CD8-positive, alpha-beta memory T cell (primary cell): Measurements from ENCODE around the gene SETD2. TPM values are rescaled to one million over a fixed set of nuclear protein-coding genes. Genes with fewer than 3 reads are reported as not detected.
A peak's percentile ranks its signal among the peaks of the same experiment; 100 is the strongest.
"Not testable (repeated sequence)": the region's sequence is repeated elsewhere in the genome, so short reads cannot be mapped to it uniquely, and the experiment has no call there.

Experiments
- CTCF ChIA-PET: fragments of 350-600 bp; sonication (Branson Sonifier 250); formaldehyde crosslinking; loops from one replicate; lab custom pipeline; 2021; ENCODE audit warnings: antibody characterized with exemption; lab: Charles Lee
- POLR2A ChIA-PET: fragments of 350-600 bp; sonication (Branson Sonifier 250); formaldehyde crosslinking; loops from one replicate; lab custom pipeline; 2021; ENCODE audit warnings: antibody characterized with exemption; lab: Charles Lee
- DNase-seq, 5 donors: peaks; one replicate each; pipeline versions ENCODE4 v3.0.0 to v3.0.0-alpha.2; 2020 to 2022; ENCODE audit warnings: mixed read lengths in 1 of 5
- H3K27ac ChIP-seq: one replicate; pipeline ENCODE4 v1.7.0; 2013; ENCODE audit warnings: low read depth, mild to moderate bottlenecking, low read length, moderate library complexity
- H3K27me3 ChIP-seq: 2 replicates; pipeline ENCODE4 v1.7.0; 2013; ENCODE audit warnings: low read length, mild to moderate bottlenecking; ENCODE audit not compliant: insufficient read depth, poor library complexity, severe bottlenecking
- H3K36me3 ChIP-seq: 2 replicates; pipeline ENCODE4 v1.7.0; 2013; ENCODE audit warnings: mild to moderate bottlenecking, low read length, moderate library complexity; ENCODE audit not compliant: insufficient read depth
- H3K4me1 ChIP-seq: 2 replicates; pipeline ENCODE4 v1.7.0; 2013; ENCODE audit warnings: mild to moderate bottlenecking, low read length, moderate library complexity; ENCODE audit not compliant: insufficient read depth
- H3K4me3 ChIP-seq: 2 replicates; pipeline ENCODE4 v1.7.0; 2013; ENCODE audit warnings: mild to moderate bottlenecking, low read length
- H3K9me3 ChIP-seq: 2 replicates; pipeline ENCODE4 v1.7.0; 2013; ENCODE audit warnings: mild to moderate bottlenecking, low read length
- H3K27ac Mint-ChIP-seq, 8 donors: one replicate each; pipeline ENCODE4 v1.8.0; 2020 to 2021; ENCODE audit warnings: mixed read lengths in 8 of 8, mild to moderate bottlenecking in 6 of 8, inconsistent platforms in 3 of 8, moderate library complexity in 3 of 8
- H3K27me3 Mint-ChIP-seq, 2 donors: one replicate each; pipeline ENCODE4 v1.8.0; 2020 to 2021; ENCODE audit warnings: mixed read lengths in 2 of 2, mild to moderate bottlenecking in 1 of 2, moderate library complexity in 1 of 2
- H3K36me3 Mint-ChIP-seq, 3 donors: one replicate each; pipeline ENCODE4 v1.8.0; 2020 to 2021; ENCODE audit warnings: mixed read lengths in 3 of 3, inconsistent platforms in 1 of 3, mild to moderate bottlenecking in 1 of 3
- H3K4me1 Mint-ChIP-seq, 3 donors: one replicate each; pipeline ENCODE4 v1.8.0; 2020 to 2021; ENCODE audit warnings: mixed read lengths in 3 of 3, inconsistent platforms in 1 of 3, mild to moderate bottlenecking in 1 of 3
- H3K4me3 Mint-ChIP-seq, 7 donors: one replicate each; pipeline ENCODE4 v1.8.0; 2020 to 2021; ENCODE audit warnings: mixed read lengths in 7 of 7, mild to moderate bottlenecking in 6 of 7, moderate library complexity in 4 of 7, inconsistent platforms in 2 of 7
- H3K9me3 Mint-ChIP-seq, 5 donors: one replicate each; pipeline ENCODE4 v1.8.0; 2020 to 2022; ENCODE audit warnings: mixed read lengths in 5 of 5, mild to moderate bottlenecking in 3 of 5, moderate library complexity in 2 of 5, inconsistent platforms in 1 of 5
- polyA plus RNA-seq: library from polyadenylated mRNA; unstranded; fragments of 300-500 nt; fragmentation: Illumina TruSeq; gene quantifications from one replicate; pipeline ENCODE4 v1.2.3, GENCODE V29; 2021
- total RNA-seq, 2 experiments: library from RNA; stranded (reverse); gene quantifications; one replicate each; pipeline ENCODE4 v1.2.3, GENCODE V29; 2021

SETD2 gene
- total and polyA plus RNA-seq, 3 experiments from 2014 or later, result 30.2 to 32.8 (median 32.4) TPM

DNA sequence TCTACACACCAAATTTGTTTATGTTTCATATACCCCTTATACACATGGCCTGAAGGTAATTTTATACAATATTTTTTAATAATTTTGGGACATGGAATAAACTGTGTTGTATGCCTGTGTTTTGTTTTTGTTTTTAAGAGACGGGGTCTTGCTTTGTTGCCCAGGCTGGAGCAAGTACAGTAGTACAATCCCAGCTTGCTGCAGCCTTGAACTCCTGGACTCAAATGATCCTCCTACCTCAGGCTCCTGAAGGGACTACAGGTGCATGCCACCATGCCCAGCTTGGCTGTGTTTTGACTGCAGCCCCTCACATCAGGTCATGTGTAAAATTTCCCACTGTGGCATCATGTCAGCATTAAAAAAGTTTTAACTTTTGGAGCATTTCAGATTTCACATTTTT lies 18.6 kb downstream of the SETD2 start:
- no peak overlapping the region for H3K4me3 ChIP-seq
- no peak for DNase-seq
- H3K4me1 ChIP-seq, result peaks cover 41% of the 10 kb centered on the region
- H3K27ac ChIP-seq, result no peak overlapping the region
- H3K27me3 ChIP-seq, result no peaks in the 10 kb centered on the region
- H3K36me3 ChIP-seq, result no peaks in the 10 kb centered on the region
- ChIA-PET CTCF (interaction anchor here (0.8 kb wide), 1 partner anchor 18 kb away, joined by 3 read pairs; the partner anchor contains the start of gene SETD2), POLR2A (no interaction called here)
- H3K4me1 Mint-ChIP-seq, result peaks cover 59 to 75% (median 67%) of the 10 kb centered on the region in 3 donors
- peak overlapping the region in 1 of 8 donors; percentile 89 for H3K27ac Mint-ChIP-seq
- peaks cover 0 to 8% (median 0%) of the 10 kb centered on the region in 3 donors for H3K36me3 Mint-ChIP-seq
- H3K9me3 Mint-ChIP-seq, result no peaks in the 10 kb centered on the region
- peaks cover 0 to 2% of the 10 kb centered on the region in 2 donors for H3K27me3 Mint-ChIP-seq
- no peaks in the 10 kb centered on the region for H3K9me3 ChIP-seq
- peak overlapping the region in 3 of 7 donors; percentile 16 to 28 (median 20) for H3K4me3 Mint-ChIP-seq

DNA sequence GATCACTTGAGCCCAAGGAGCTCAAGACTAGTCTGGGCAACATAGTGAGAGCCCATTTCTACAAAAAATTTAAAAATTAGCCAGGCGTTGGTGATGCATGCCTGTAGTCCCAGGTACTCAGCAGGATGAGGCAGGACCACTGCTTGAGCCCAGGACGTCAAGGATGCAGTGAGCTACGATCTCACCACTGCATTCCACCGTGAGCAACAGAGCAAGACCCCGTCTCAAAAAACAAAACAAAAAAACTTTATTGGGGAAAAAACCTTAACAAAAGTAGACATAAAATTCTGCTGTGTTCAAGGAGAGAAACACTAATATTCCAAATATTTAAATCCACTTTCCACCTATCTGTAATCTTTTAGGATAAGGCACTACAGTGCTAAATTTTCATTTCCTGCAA lies 20.8 kb downstream of the SETD2 start:
- no peaks in the 10 kb centered on the region for H3K9me3 ChIP-seq
- Mint-ChIP-seq H3K27me3 (peaks cover 0 to 2% of the 10 kb centered on the region in 2 donors), H3K4me1 (peaks cover 56 to 75% (median 65%) of the 10 kb centered on the region in 3 donors), H3K36me3 (peaks cover 0 to 8% (median 0%) of the 10 kb centered on the region in 3 donors), H3K27ac (peak overlapping the region in 1 of 8 donors; percentile 40), H3K4me3 (peak overlapping the region in 3 of 7 donors; percentile 20 to 54 (median 29)), H3K9me3 (no peaks in the 10 kb centered on the region)
- no peak overlapping the region for H3K27ac ChIP-seq
- no peak for DNase-seq
- no peak overlapping the region for H3K4me3 ChIP-seq
- ChIA-PET CTCF (no interaction called here), POLR2A (no interaction called here)
- H3K36me3 ChIP-seq, result no peaks in the 10 kb centered on the region
- peaks cover 29% of the 10 kb centered on the region for H3K4me1 ChIP-seq
- no peaks in the 10 kb centered on the region for H3K27me3 ChIP-seq

- H3K36me3 ChIP-seq, H3K36me3 Mint-ChIP-seq, H3K27me3 ChIP-seq, POLR2A ChIA-PET, H3K27me3 Mint-ChIP-seq, H3K9me3 ChIP-seq, H3K27ac Mint-ChIP-seq, H3K9me3 Mint-ChIP-seq, H3K27ac ChIP-seq, DNase-seq, H3K4me3 ChIP-seq: not testable (repeated sequence)
- peaks cover 29% of the 10 kb centered on the region for H3K4me1 ChIP-seq
- H3K4me3 Mint-ChIP-seq, result peak overlapping the region in 1 of 7 donors; percentile 51
- CTCF ChIA-PET, result interaction anchor here (0.9 kb wide), 1 partner anchor 27 kb away, joined by 3 read pairs; no protein-coding TSS in a partner anchor
- H3K4me1 Mint-ChIP-seq, result peaks cover 53 to 71% (median 64%) of the 10 kb centered on the region in 3 donors
These were observed 21.4 kb downstream of the SETD2 start for GRCh38 chr3:47142536-47142935.

DNA sequence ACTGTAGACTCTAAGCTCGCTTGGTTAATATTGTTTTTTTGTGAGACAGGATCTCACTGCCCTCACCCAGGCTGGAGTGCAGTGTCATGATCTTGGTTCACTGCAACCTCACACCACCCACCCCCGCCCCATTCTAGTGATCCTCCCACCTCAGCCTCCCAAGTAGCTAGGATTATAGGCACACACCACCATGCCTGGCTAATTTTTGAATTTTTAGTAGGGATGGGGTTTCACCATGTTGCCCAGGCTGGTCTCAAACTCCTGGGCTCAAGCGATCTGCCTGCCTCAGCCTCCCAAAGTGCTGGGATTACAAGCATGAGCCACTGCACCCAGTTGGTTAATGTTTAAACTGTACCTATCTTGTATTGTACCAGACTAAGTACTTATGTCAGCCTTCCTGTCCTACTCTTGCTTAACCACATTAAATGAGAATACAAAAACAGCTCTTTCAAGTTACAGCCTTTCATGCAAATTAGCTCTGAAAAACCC lies 22.9 kb downstream of the SETD2 start:
- H3K27ac ChIP-seq, H3K9me3 Mint-ChIP-seq, H3K36me3 ChIP-seq, H3K9me3 ChIP-seq, H3K27me3 Mint-ChIP-seq, H3K36me3 Mint-ChIP-seq, H3K27me3 ChIP-seq, H3K4me3 ChIP-seq: not testable (repeated sequence)
- POLR2A ChIA-PET, result interaction anchor here (1.5 kb wide), 1 partner anchor 23 kb away, joined by 10 read pairs; the partner anchor contains the start of gene SETD2
- H3K4me1 ChIP-seq, result peaks cover 34% of the 10 kb centered on the region
- peak in 2 of 5 donors; percentile 19 to 34 for DNase-seq
- CTCF ChIA-PET, result interaction anchor here (1.3 kb wide), 1 partner anchor 23 kb away, joined by 3 read pairs; the partner anchor contains the start of gene SETD2
- H3K27ac Mint-ChIP-seq, result peak overlapping the region in 7 of 8 donors; percentile 1 to 91 (median 49)
- H3K4me3 Mint-ChIP-seq, result peak overlapping the region in 6 of 7 donors; percentile 12 to 62 (median 34)
- peaks cover 56 to 75% (median 73%) of the 10 kb centered on the region in 3 donors for H3K4me1 Mint-ChIP-seq

DNA sequence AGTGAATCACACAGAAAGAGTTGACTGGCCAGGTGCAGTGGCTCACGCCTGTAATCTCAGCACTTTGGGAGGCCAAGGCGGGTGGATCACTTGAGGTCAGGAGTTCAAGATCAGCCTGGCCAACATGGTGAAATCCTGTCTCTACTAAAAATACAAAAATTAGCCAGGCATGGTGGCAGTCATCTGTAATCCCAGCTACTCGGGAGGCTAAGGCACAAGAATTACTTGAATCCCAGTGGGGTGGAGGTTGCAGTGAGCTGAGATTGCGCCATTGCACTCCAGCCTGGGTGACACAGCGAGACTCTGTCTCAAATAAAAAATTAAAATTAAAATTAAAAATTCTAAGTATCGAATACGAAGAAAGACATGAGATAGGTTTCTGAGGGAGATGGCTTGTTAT lies 23.4 kb downstream of the SETD2 start:
- H3K9me3 Mint-ChIP-seq, H3K27ac Mint-ChIP-seq, H3K27me3 ChIP-seq, H3K4me3 ChIP-seq, H3K27ac ChIP-seq, H3K36me3 Mint-ChIP-seq, H3K27me3 Mint-ChIP-seq, H3K36me3 ChIP-seq, H3K9me3 ChIP-seq, DNase-seq, CTCF ChIA-PET: not testable (repeated sequence)
- H3K4me1 ChIP-seq, result peaks cover 39% of the 10 kb centered on the region
- H3K4me1 Mint-ChIP-seq, result peaks cover 57 to 75% (median 73%) of the 10 kb centered on the region in 3 donors
- POLR2A ChIA-PET, result interaction anchor here (1.5 kb wide), 1 partner anchor 24 kb away, joined by 10 read pairs; the partner anchor contains the start of gene SETD2
- peak overlapping the region in 1 of 7 donors; percentile 8 for H3K4me3 Mint-ChIP-seq

DNA sequence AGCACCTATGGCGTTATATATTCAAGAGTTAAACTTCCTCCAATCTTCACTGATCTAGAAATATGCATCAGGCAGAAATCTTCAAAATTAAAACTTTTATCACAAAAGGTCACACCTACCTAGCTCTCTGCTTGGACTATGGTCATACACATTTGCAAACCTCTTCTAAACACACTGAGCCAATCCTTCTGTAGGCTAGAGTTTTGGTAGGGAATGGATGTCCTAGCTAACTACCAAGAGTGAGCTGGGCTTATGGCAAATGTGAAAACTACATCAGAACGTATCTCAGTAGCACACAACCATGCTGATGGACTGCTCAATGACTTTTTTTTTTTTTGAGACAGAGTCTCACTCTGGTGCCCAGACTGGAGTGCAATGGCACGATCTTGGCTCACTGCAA lies 29.6 kb downstream of the SETD2 start:
- no peak overlapping the region for H3K27ac ChIP-seq
- DNase-seq, result no peak
- H3K36me3 ChIP-seq, result no peaks in the 10 kb centered on the region
- H3K27me3 Mint-ChIP-seq, result no peaks in the 10 kb centered on the region
- CTCF ChIA-PET, result no interaction called here
- H3K9me3 Mint-ChIP-seq, result no peaks in the 10 kb centered on the region
- peak overlapping the region in 4 of 8 donors; percentile 35 to 67 (median 49) for H3K27ac Mint-ChIP-seq
- no peak overlapping the region for H3K4me3 ChIP-seq
- H3K4me1 Mint-ChIP-seq, result peaks cover 52 to 74% (median 72%) of the 10 kb centered on the region in 3 donors
- no peaks in the 10 kb centered on the region for H3K27me3 ChIP-seq
- no peaks in the 10 kb centered on the region for H3K36me3 Mint-ChIP-seq
- no peak overlapping the region for H3K4me3 Mint-ChIP-seq
- H3K4me1 ChIP-seq, result peaks cover 37% of the 10 kb centered on the region
- POLR2A ChIA-PET, result interaction anchor here (0.6 kb wide), 2 partner anchors 34 to 67 kb away, joined by 5 read pairs; no protein-coding TSS in a partner anchor
- no peaks in the 10 kb centered on the region for H3K9me3 ChIP-seq

- CTCF ChIA-PET, result no interaction called here
These were observed 30.3 kb downstream of the SETD2 start for GRCh38 chr3:47133641-47134040.

DNA sequence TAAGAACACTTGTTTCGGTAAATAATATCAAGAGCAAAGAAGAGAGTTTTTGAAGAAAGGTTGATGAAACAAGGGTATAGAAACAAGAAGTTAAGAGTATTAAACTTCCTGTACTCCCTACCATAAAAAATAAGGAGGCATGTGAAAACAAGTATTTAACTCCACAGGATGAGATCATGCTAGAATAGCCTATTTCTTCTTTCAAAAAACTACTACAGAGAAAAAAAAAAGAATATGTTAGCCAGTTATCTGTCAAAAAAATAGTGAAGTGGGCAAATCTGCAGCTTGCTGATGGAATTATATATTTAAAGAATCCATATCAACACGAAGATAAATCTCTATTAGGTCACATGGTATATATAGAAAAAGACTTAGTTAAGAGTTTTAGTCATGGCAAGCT lies 33.4 kb downstream of the SETD2 start:
- no peak for DNase-seq
- Mint-ChIP-seq H3K27me3 (no peaks in the 10 kb centered on the region), H3K36me3 (peaks cover 0 to 7% (median 3%) of the 10 kb centered on the region in 3 donors), H3K4me3 (no peak overlapping the region), H3K9me3 (no peaks in the 10 kb centered on the region), H3K27ac (peak overlapping the region in 4 of 8 donors; percentile 7 to 75 (median 24)), H3K4me1 (peaks cover 49 to 78% (median 66%) of the 10 kb centered on the region in 3 donors)
- H3K4me3 ChIP-seq, result no peak overlapping the region
- H3K4me1 ChIP-seq, result peaks cover 27% of the 10 kb centered on the region
- no peak overlapping the region for H3K27ac ChIP-seq
- ChIA-PET CTCF (interaction anchor here (0.9 kb wide), 2 partner anchors 19 to 193 kb away, joined by 3 to 4 read pairs; no protein-coding TSS in a partner anchor), POLR2A (no interaction called here)
- H3K27me3 ChIP-seq, result no peaks in the 10 kb centered on the region
- H3K36me3 ChIP-seq, result no peaks in the 10 kb centered on the region
- no peaks in the 10 kb centered on the region for H3K9me3 ChIP-seq

More at GRCh38 chr3:47133641-47134040, 30.3 kb downstream of the SETD2 start:
- Mint-ChIP-seq H3K9me3 (no peaks in the 10 kb centered on the region), H3K36me3 (no peaks in the 10 kb centered on the region), H3K27me3 (no peaks in the 10 kb centered on the region), H3K4me3 (no peak overlapping the region), H3K27ac (peak overlapping the region in 2 of 8 donors; percentile 10 to 86), H3K4me1 (peaks cover 50 to 74% (median 72%) of the 10 kb centered on the region in 3 donors)
- DNase-seq, result no peak
- no peak overlapping the region for H3K4me3 ChIP-seq
- no peaks in the 10 kb centered on the region for H3K27me3 ChIP-seq
- no peak overlapping the region for H3K27ac ChIP-seq
- H3K4me1 ChIP-seq, result peaks cover 37% of the 10 kb centered on the region
- no peaks in the 10 kb centered on the region for H3K36me3 ChIP-seq
- H3K9me3 ChIP-seq, result no peaks in the 10 kb centered on the region
- POLR2A ChIA-PET, result no interaction called here
